ENCODE measurements around the gene RASA3.

- no peak for TF ChIP-seq EZH2 (IDR thresholded peaks at IDR 0.05; ENCODE audit: low read depth)
- TF ChIP-seq, protein P1, sequence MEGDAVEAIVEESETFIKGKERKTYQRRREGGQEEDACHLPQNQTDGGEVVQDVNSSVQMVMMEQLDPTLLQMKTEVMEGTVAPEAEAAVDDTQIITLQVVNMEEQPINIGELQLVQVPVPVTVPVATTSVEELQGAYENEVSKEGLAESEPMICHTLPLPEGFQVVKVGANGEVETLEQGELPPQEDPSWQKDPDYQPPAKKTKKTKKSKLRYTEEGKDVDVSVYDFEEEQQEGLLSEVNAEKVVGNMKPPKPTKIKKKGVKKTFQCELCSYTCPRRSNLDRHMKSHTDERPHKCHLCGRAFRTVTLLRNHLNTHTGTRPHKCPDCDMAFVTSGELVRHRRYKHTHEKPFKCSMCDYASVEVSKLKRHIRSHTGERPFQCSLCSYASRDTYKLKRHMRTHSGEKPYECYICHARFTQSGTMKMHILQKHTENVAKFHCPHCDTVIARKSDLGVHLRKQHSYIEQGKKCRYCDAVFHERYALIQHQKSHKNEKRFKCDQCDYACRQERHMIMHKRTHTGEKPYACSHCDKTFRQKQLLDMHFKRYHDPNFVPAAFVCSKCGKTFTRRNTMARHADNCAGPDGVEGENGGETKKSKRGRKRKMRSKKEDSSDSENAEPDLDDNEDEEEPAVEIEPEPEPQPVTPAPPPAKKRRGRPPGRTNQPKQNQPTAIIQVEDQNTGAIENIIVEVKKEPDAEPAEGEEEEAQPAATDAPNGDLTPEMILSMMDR (conservative IDR thresholded peaks at IDR 0.05) = no peak
Measured at GRCh38 chr13:114031631-114032030, 100.8 kb downstream of the RASA3 start.
